Measurements from ENCODE around the gene ATP2B3.
"Not testable (repeated sequence)": the region's sequence is repeated elsewhere in the genome, so short reads cannot be mapped to it uniquely, and the experiment has no call there.

Gene ATP2B3

DNA sequence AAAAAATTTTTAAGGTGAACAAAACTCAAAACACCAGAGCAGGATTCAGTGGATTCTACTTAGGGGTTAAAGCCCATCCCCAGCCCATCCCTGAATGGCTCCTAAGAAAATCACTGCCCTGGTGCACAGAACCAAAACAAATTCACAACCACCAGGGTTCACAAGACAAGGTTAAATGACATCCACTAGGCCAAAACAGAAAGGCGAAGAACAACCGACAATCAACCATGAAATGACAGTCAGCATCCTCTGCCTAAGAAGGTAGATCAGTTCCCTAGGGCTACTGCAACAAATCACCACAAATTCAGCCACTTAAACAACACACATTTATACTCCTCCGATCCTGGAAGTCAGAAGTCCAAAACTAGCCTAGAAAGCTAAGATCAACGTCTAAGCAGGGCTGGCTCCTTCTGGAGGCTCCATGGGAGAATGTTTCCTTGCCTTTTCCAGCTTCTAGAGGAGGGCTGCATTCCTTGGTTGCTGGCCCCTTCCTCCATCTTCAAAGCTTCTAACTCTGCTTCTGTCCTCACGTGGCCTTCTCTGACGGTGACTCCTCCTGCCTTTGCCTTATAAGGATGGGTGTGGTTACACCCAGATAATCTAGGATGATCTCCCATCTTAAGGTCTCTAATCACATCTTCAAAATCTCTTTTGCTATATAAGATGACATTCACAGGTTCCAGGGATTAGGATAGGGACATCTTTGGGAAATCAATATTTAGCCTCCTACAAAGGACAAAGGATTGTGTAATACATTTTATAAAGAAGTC lies 79.7 kb downstream of the ATP2B3 start:
- no peak for DNase-seq

DNA sequence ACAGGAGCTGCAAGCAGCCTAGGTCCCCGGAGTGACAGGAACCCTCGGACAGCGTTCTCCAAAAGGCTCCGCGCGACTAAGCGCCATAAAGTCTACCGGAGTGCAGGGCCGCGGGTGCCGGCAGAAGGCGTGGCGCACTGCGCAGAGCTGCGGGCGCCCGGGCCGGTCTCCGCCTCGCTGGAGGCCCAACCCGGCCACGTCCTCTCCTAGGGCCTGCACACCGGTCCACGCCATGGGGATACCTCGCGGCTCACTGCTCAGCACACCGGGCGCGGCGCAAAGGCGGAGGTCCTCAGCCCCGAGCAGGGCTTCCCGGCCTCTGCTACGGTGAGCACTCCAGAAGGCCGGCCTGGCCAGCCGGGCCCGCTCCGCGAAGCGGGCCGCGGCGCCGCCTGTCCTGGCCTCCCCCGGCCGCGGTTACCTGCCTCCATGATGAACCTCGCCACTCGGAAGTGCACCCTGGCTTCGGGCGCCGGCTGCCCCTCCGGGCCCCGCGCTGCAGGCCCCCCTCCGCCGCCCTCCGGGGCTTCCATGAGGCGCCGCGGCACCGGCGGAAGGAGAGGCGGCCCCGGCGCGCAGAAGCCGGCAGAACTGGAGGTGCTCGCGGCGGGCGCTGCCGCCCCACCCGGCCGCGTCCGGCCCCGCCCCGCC lies 81.2 kb downstream of the ATP2B3 start, which contains the start of gene CCNQ:
Gene CCNQ, minus strand, starts transcription at position 599 of the 651 bp plus-strand sequence. Its CDS starts 66 bp downstream, at position 533.
- peak; percentile 52 to 61 for DNase-seq

DNA sequence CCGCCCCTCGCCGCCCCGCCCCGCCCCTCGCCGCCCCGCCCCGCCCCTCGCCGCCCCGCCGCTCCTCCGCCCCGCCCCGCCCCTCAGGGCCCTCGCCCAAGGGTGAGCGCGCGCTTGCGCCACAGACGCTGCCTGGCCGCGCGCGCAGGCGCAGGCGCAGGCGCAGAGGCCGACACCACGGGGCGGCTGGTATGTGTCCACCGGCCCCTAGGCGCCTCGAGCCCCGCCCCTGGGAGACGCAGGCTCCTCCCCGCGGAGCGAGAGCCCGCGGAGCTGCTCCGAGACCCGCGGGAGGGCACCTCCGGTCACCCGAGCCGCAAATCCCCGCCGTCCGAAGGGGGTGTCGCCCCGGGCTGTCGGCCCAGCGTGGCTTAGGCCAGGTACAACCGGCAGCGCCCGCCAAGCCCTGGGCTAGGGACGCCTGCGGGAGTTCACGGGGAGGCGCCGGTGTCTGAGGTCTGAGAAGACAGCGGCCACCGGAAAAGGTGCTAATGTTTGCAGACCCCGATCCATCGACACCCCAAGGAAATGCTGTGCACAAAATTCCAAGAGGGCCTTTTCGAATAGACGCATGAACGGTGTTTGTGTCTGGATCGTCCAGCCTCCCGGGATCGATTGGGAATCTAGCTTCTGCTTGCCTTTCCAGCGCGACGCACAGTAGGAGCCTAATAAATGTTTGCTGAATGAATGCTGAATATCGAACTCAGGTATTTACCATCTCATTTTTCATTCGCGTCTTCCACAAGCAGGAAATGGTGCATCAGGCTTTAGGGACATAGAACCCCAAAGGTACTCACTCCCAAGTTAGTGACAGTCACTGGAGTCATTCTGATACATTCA lies 82.0 kb downstream of the ATP2B3 start:
- peak; percentile 52 to 61 for DNase-seq

DNA sequence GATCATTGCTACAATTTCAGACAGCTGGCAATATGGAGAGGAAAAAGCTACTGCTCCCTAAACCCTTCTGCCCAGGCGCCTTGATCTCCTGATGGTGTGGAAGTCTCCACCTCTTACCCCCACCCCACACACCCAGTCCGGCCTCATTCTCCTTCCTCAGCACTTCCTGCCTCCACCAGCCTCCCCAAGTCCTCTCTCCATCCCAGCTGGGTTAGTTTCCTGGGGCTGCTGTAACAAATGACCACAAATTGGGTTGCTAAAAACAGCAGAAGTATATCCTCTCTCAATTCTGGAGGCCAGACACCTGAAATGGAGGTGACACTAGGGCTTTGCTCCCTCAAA lies 82.6 kb downstream of the ATP2B3 start:
- DNase-seq: peak; percentile 24 to 36

DNA sequence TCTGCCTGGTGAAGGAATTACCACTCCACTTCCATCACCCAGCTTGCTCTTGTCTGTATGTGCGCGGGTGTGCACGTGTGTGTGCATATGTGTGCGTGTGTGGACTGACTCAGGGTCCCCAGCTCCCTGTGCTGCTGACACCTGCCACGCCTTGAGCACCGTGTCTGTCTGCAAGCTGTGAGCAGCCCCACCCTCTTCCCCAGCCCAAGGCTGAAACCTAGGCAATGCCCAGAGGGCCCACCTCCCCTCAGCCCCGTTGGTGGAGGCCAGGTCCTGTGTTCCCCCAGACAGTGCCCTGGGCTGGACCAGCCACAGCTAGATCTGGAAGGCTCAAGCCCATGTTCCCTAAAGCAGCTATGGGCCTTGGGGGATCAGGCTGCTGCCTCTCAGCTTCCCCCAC lies 83.5 kb downstream of the ATP2B3 start:
- DNase-seq: no peak

DNA sequence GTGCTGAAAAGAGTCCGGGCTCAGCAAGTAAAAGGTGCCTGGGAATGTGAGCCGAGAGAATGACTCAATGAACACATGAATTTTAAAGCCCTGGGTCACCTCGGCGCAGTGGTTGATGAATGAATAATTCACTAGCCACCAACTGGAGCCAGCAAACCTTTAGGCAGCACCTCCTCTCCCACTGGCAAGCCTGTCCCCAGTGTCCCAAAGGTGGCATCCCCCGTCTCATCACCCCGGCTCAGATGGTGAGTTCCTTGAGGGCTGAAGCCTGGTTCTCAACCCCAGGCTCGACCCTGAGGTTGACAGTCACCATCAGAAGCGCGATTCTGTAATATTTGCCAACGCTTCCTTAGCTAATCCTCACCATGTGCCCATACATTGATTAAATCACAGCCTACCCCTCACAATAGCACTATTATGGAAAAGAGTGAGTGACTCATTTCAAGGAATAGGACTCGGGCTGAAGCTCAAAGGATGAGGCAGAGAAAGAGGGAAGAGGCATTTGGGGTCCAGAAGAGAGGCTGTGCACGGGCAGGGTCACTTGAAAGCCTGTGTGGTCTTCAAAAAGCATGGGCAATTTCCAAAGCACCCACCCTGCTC lies 84.2 kb downstream of the ATP2B3 start:
- DNase-seq: no peak

DNA sequence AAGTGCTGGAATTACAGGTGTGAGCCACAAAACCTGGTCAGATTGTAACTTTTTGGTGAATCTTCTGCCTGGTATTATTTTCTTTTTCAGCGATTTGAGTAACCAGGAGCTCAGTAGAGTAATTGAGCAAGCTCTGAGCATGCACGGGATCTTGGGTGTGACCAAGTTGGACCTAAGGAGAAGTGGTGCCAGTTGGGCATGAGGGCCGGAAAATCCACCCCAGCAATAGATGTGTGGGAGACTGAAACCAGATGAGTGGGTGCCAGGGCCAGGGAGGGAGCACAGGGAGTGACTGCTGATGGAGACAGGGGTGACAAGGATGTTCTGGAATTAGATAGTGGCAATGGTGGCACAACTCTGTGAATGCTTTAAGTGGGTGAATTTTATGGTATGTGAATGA lies 85.2 kb downstream of the ATP2B3 start:
- DNase-seq: no peak

DNA sequence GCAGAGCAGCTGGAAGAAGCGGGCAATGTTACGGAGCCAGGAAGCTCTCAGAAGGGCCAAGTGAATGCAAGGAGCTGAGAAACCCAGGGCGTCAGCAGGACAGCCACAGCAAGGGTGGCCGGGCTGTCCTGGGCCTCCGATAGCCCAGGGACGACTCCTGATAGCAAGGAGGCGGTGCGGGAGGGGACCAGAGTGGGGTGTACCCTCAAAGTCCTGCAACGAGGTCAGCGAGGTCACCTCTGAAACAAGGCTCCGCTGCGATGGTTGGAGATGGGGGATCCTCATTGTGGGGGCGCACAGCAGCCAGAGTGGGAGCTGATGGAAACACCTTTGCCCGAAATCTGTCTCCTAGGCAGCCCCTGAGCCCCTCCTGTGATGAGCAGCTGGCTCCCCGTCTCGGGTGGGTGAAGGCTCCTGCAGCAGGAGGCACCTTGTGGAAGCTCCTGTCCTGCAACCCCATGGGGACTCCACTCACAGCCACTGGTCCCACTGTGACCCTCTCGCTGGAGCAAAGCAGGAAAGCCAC lies 85.8 kb downstream of the ATP2B3 start:
- no peak for DNase-seq

DNA sequence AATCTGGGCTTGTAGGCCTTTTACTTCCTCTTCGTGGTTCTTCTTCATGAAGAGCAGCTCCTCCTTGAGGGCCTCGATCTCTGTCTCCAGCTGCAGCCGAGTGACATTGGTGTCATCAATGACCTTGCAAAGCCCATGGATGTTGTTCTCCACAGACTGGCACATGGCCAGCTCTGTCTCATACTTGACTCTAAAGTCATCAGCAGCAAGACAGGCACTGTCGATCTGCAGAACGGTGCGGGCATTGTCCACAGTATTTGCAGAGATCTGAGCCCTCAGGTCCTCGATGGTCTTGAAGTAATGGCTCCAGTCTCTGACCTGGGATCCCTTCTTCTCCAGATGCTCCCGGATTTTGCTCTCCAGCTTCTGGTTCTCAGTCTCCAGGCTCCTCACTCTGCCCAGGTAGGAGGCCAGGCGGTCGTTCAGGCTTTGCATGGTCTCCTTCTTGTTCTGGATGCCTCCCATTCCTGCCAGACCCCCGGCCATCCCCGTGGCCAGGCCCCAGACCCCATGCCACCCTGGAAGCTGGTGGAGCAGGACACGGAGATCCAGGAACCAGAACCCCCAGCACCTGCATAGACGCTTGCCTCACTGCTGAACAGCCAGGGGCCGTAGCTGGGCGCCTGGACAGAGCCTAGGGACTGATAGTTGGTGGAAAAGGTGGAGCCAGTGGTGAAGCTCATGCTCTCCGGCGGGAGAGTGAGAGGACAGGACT lies 87.4 kb downstream of the ATP2B3 start:
- DNase-seq: not testable (repeated sequence)

DNA sequence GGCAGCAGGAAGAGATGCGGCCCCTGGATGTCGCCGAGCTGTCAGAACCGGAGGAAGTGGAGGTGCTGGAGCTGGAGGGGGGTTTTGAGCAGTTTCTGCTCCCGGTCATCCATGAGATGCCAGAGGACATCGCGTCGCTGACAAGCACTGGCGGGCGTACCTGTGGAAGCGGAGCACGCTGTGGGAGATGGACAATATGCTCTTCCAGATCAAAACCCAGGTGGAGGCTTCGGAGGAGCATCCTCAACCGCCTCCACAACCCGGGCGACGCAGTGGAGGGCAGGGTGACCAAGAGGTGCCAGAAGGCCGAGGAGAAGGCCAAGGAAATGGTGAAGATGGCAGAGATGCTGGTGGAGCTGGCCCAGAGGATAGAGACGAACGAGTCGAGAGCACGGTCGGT lies 89.1 kb downstream of the ATP2B3 start:
- DNase-seq: no peak

DNA sequence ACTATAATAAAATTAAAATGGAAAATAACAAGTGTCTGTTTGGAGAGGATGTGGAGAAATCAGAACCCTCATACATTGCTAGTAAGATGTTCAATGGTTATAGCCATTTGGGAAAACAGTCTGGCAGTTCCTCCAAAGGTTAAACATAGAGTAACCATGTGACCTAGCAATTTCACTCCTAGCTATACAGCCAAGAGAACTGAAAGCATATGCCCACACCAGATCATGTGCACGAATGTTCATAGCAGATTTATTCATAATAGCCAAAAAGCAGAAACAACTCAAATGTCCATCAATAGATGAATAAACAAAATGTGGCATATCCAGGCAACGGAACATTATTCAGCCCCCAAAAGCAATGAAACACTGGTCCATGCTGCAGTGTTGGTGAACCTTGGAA lies 90.9 kb downstream of the ATP2B3 start:
- DNase-seq: no peak

DNA sequence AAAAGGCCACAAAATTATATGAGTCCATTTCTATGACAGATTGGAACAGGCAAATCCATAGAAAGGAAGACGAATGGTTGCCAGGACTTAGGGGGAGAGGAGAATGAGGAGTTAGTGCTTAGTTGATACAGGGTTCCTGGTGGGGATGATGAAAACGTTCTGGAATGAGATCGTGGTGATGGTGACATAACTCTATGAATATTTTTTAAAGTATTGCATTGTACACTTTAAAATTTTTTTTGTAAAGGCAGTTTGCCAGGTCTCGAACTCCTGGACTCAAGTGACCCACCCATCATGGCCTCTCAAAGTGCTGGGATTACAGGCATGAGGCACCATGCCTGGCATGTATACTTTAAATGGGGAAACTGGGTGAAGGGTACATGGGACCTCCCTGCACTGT lies 91.4 kb downstream of the ATP2B3 start:
- no peak for DNase-seq

DNA sequence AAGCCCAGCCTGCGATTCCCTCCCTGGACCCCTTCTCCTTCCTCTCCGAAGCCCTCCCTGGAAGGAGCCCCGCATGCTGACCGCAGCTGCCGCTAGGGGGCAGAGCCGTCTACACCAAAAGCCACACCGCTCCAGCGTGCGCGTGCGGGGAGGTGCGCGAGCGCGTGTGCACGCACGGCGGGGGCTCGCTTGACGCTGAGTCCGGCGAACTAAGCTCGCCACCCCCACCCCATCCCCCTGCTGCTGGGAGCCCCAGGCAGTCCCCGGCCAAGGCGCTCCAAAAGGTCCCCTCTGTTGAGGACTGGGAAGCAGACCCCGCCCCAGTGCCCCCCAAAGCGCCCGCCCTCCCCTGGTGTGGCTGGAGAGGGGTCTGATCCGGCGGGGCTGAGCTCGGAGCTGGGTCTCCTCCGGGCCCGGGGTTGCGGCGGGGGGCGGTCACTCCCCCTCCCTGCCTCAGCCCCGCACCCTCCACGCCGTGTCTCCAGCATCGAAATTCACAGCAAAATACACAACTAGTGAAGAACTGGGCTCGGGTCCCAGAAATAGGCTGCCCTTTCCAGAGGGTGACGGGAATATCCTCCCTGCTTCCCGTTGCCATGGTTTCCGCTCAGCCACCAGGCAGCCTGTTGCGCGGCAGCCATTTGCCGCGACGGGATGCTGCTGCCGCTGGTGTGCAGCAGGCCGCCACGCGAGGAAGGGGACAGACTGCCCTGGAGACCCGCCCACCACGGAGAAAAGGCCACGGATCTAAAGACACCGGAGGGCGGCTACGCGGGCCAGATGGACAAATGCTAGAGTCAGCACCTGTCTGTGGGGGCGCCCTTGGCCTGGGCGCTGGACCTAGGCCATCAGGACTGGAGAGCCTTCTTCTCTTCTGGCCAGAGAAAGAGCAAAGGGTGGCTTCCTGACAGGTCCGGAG lies 92.7 kb downstream of the ATP2B3 start:
- peak; percentile 21 to 35 for DNase-seq

DNA sequence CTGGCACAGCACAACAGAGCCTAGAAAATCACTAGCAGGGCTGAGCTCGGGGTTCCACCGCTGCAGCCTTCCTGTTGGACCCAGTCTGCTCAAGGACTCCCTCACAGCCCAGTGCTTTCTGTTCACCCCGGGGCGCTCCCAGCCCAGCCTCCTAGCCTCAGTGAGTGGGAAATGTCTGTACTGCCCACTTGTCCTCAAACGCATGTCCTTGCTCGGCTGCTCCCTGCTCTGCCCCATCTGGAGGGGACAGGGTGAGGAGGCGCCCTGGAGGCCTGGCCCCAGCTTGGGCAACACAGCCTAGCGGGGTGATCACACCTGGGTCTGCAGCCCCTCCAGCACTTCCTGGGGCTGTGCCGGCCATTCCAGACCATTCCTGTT lies 93.4 kb downstream of the ATP2B3 start:
- no peak for DNase-seq

DNA sequence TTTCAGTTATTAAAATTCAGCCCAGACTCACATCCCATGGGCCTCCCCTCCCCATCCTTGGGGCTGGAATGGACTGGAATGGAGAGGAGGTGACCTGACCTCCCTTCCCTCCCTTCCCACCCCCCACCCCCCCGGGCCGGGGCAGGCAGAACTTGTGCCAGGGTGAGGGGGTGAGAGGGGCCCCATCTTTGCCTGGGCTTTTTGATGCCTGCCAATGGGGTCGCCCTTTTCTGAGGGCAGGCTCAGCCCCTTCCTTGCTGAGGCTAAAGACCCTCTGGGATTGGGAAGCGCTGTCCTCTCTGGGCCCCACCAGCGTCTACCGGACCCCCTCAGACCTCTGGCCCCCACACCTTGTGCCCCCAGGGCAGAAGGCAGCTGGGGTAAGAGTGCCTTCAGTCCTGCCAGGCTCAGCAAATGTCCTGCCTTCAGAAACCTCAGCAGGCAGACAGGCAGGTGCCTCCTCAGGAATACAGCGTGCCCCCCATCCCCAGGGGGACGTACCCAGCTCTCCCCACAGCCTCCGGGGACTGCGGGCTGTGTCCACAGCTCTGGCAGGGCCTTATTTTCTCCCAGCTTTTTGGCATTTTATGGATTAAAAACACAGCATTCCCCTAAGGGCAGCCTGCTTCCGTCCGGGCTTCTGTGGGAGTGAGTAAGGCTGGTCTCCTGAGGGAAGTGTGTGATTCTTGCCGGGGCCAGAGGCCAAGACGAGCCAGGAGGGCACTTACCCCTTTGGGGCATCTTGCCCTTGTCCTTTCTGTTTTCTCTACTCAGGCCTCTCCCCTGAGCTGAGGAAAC lies 94.1 kb downstream of the ATP2B3 start:
- no peak for DNase-seq

DNA sequence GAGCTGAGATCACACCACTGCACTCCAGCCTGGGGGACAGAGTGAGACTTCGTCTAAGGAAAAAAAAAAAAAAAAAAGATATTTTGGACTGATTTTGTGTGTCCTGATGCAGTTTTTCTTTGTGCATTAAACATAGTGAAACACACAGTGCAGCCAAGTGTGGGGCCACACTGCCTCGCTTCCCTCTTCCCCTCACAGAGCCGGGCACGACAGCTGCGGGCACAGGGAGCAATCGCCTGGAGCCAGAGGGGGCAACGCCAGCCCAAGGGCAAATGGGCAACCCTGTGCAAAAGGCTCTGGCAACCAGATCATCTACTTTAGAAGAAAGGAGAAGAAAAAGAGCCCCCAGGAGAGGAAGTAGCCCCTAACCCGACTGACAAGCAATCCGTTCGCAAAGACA lies 95.0 kb downstream of the ATP2B3 start:
- DNase-seq: no peak

DNA sequence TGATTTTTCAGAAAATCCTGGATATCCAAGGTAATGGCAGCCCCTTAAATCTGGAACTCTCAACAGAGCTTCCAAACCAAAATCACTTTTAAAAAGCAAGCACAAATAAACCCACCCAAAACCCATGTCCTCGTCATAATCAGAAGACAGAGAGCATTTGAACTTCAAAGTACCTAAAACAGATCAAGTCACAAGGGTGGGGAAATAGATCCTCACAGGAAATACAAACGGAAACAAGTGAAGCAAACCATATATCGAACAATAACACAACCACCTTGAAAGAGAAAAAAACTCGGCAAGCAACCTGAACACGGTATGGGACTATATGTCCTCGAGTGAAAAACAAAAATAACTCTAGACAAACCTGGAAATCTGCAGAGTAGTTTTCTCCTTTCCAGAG lies 97.4 kb downstream of the ATP2B3 start:
- DNase-seq: no peak

DNA sequence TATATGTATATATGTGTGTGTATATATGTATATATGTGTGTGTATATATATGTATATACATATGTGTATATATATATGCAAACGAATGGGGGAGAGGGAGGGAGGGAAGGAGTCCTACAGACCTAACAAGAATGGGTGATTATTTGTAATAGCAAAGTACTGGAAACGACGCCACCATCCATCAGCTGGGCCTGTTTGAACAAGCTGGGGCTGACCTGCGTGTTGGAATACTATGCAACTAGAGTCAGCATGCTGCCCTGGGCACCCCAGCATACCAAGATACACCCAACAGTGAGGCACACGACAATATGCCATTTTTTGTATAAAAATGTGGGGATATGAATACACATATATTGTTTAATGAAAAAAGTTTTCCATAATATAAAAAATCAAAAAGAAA lies 103.1 kb downstream of the ATP2B3 start:
- DNase-seq: no peak

DNA sequence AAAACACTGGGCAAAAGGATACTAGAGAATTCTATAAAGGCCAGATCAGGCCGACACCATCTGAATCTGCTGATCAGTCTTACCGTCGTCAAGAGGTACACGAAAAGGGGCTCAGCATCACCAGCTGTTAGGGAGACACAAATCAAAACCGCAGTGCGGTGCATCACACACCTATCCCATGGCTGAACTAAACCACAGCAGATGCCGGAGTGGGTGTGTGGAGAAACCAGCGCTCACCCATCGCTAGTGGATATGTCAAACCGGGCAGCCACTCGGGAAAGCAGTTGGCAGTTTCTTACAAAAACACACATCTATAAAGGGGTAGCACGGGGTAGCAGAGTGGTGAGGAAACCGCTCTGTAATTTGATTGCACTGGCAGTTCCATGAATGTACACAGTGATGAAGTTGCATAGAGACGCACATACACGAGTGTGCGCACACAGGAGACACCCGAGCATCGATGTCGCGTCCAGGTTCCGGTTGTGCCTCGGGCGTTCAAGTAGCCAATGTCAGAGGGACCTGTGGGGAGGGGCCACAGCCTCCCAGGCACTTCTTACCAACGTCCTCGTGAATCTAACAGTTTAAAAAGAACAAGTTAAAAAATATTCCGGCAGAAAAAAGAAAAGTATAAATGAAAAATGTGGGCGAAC lies 104.6 kb downstream of the ATP2B3 start:
- no peak for DNase-seq

All from Kasumi-1 (cell line).